ENCODE results near the gene RTF1. TPM values are rescaled to one million over a fixed set of nuclear protein-coding genes. Genes with fewer than 3 reads are reported as not detected.

RTF1 gene
- total RNA-seq, 1 experiment from 2014 or later, result 24.9 TPM

DNA sequence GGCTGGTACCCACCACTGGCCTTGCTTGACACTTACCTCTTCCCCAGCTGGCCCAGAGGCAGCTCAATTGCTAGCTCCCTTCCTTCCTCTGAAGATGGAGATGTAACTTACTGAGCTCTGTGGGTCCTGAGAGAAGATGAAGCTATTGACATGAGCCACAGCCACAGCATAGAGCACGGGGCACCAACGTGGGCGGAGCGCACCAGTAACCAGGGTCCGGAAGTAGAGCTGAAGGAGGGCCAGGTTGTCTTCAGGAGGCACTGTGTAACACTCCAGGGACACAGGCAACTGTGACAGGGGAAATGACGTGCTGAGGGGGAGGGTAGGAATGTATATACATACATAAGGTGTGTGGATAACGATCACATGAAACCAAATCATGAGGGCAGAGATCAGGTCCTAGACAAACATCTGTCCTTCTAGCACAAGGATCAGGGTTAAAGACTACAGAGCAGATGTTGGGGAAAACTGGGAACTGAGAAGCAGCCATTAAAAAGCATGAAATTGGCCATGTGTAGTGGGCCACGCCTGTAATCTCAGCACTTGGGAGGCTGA lies 101.1 kb downstream of the RTF1 start:
- peaks cover 15% of the 10 kb centered on the region for H3K36me3 ChIP-seq (replicated peaks; ENCODE audit: control insufficient read depth, insufficient read depth, low read length)
- DNase-seq, result no peak
- peaks cover 11% of the 10 kb centered on the region for H3K27me3 ChIP-seq (ENCODE audit: control insufficient read depth, insufficient read depth, low read length)
- H3K4me3 ChIP-seq (ENCODE audit: insufficient read depth, low read depth, low read length), result no peak overlapping the region

DNA sequence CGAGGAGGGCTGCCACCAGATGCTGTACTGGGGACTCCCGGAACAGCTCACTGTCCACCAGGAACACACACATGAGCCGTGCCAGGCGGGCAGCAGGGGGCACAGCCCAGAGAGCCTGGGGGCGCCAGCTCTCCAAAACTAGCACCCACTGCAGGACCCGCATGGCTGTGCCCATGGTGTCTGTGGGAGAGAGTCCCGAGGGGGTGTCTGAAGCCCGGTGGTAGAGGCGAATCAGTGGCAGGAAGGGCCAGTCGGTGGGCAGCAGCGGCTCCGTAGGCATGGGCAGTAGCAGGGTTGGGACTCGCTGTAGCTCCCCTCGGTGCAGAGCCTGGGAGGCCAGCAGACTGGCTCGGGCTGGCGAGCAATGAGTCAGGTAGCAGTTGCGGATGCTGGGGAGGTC lies 103.7 kb downstream of the RTF1 start:
- no peak for DNase-seq
- H3K36me3 ChIP-seq (replicated peaks; ENCODE audit: control insufficient read depth, insufficient read depth, low read length), result peaks cover 24% of the 10 kb centered on the region
- H3K4me3 ChIP-seq (ENCODE audit: insufficient read depth, low read depth, low read length), result no peak overlapping the region
- H3K27me3 ChIP-seq (ENCODE audit: control insufficient read depth, insufficient read depth, low read length), result no peaks in the 10 kb centered on the region

DNA sequence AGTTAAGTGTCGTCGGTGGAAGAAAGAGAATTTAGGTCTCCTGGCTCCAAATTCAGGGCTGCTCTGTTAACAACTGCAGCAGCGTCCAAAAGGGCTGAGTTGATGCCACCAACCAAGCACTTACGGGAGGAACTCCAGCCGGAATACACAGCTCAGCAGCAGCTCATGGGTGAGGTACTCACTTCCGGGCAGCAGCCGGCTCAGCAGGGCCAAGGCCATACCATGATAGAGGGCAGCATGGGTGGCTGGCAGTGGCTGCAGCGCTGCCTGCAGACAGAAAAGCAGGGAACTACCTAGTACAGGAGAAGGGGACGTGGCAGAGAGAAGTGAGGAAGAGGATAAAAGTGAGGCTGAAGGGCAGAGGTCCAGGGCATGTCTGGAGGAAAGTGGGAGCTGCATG lies 104.7 kb downstream of the RTF1 start:
- H3K36me3 ChIP-seq (replicated peaks; ENCODE audit: control insufficient read depth, insufficient read depth, low read length), result peaks cover 27% of the 10 kb centered on the region
- no peaks in the 10 kb centered on the region for H3K27me3 ChIP-seq (ENCODE audit: control insufficient read depth, insufficient read depth, low read length)
- DNase-seq, result no peak
- H3K4me3 ChIP-seq (ENCODE audit: insufficient read depth, low read depth, low read length), result no peak overlapping the region

DNA sequence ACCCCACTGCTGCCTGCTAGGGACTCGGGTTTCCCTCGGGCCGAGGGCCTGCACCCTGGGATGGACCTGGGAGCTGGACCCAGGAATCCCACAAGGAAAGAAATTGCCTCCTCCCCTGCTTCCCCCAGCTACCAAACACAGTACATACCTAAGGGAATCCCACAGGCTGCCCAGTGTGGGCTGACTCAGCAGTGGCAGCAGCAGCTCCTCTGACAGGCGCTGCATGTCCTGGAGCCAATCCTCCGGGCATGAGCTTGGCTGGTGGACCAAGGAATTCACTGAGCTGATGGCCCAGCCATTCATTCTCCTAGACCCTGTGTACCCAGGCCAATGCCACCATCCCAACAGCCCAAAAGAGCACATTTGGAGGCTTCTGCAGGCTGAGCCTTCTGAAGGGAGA lies 106.2 kb downstream of the RTF1 start:
- no peaks in the 10 kb centered on the region for H3K27me3 ChIP-seq (ENCODE audit: control insufficient read depth, insufficient read depth, low read length)
- H3K4me3 ChIP-seq (ENCODE audit: insufficient read depth, low read depth, low read length), result no peak overlapping the region
- no peak for DNase-seq
- H3K36me3 ChIP-seq (replicated peaks; ENCODE audit: control insufficient read depth, insufficient read depth, low read length), result peaks cover 36% of the 10 kb centered on the region

DNA sequence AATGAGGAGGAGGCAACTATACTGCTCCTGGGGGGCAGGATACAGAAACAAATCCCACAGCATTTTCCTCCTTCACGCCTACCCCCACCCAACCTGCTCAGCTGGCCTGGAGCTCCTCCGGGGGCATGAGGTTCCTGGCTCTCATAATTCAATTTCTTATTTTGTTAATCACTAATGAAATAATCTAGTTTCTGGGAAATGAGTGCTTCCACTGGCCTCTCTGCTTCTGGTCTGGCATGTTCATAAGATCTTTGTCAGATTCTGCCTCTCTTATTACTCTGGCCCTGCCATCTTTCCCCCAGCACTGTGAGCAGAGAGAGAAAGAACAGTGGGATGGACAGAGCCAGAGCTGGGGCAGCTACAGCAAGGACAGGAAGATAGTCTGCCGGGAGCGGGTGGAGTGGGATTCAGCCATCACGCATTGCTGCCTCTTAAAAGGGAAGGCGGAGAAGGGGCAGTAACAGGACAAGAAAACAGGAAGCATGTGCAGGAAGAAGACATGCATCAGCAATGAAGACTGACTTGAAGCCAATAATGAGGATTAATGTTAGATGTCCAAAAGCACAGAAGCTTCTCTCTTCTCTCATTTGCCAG lies 113.6 kb downstream of the RTF1 start:
- Histone ChIP-seq H3K4me3 (ENCODE audit: insufficient read depth, low read depth, low read length) (no peak overlapping the region), H3K27me3 (ENCODE audit: control insufficient read depth, insufficient read depth, low read length) (no peaks in the 10 kb centered on the region), H3K36me3 (replicated peaks; ENCODE audit: control insufficient read depth, insufficient read depth, low read length) (peaks cover 53% of the 10 kb centered on the region)
- no peak for DNase-seq

Other genes with a start within 250 kb of the RTF1 start
- 0.22 and 0.73 TPM in 2 replicates for gene EXD1, start 186.3 kb upstream of the RTF1 start, total RNA-seq (2014; rRNA removed; shearing (Covaris generic))
- 58.0 and 71.9 TPM in 2 replicates for gene CHP1, start 185.8 kb upstream of the RTF1 start, total RNA-seq (2014; rRNA removed; shearing (Covaris generic))
- 45.0 and 46.2 TPM in 2 replicates for gene OIP5, start 84.5 kb upstream of the RTF1 start, total RNA-seq (2014; rRNA removed; shearing (Covaris generic))
- 148 and 188 TPM in 2 replicates for gene NUSAP1, start 84.2 kb upstream of the RTF1 start, total RNA-seq (2014; rRNA removed; shearing (Covaris generic))
- 10.8 and 12.2 TPM in 2 replicates for gene NDUFAF1, start 14.6 kb upstream of the RTF1 start, total RNA-seq (2014; rRNA removed; shearing (Covaris generic))
- gene ITPKA, start 76.8 kb downstream of the RTF1 start, total RNA-seq (2014; rRNA removed; shearing (Covaris generic)), result 0.07 and 0.52 TPM in 2 replicates
- 0.07 and 0.15 TPM in 2 replicates for gene LTK, start 96.7 kb downstream of the RTF1 start, total RNA-seq (2014; rRNA removed; shearing (Covaris generic))
- gene RPAP1, start 127.2 kb downstream of the RTF1 start, total RNA-seq (2014; rRNA removed; shearing (Covaris generic)), result 65.5 and 77.7 TPM in 2 replicates
- gene TYRO3, start 142.1 kb downstream of the RTF1 start, total RNA-seq (2014; rRNA removed; shearing (Covaris generic)), result 65.8 and 72.6 TPM in 2 replicates
- gene MGA, start 243.3 kb downstream of the RTF1 start, total RNA-seq (2014; rRNA removed; shearing (Covaris generic)), result 21.4 and 27.8 TPM in 2 replicates